Prostate gland (tissue), 2 donors: Measurements from ENCODE around the gene CBS. TPM values are rescaled to one million over a fixed set of nuclear protein-coding genes. Genes with fewer than 3 reads are reported as not detected.

ENCODE experiments used
- DNase-seq: peaks from one replicate; pipeline ENCODE4 v3.0.0-alpha.2; 2019; ENCODE audit warnings: low spot score
- H3K27ac ChIP-seq, 2 donors: fragments of 200-600 bp; sonication (generic); 2 replicates each; pipeline ENCODE4 v1.5.1; 2017 to 2019
- H3K27me3 ChIP-seq: fragments of 200-600 bp; sonication (generic); replicated peaks from 2 replicates; pipeline ENCODE4 v1.5.1; 2019; ENCODE audit not compliant: insufficient read depth
- H3K36me3 ChIP-seq, 2 donors: fragments of 200-600 bp; sonication (generic); 1 replicate in 1 of 2; 2 replicates in 1 of 2; pipeline versions ENCODE4 v1.5.1 to v1.8.1; 2017 to 2019
- H3K4me1 ChIP-seq: fragments of 200-600 bp; sonication (generic); replicated peaks from 2 replicates; pipeline ENCODE4 v1.5.1; 2019
- H3K4me3 ChIP-seq, 2 donors: fragments of 200-600 bp; sonication (generic); 2 replicates each; pipeline ENCODE4 v1.5.1; 2017 to 2019
- H3K9me3 ChIP-seq: fragments of 200-600 bp; sonication (generic); 2 replicates; pipeline ENCODE4 v1.5.1; 2017
- POLR2A ChIP-seq: fragments of 450-650 bp; IDR thresholded peaks from one replicate; pipeline ENCODE4 v1.6.1; 2016; ENCODE audit warnings: antibody characterized with exemption, mild to moderate bottlenecking
- POLR2AphosphoS5 ChIP-seq: sonication (generic); formaldehyde crosslinking; IDR thresholded peaks from one replicate; pipeline ENCODE4 v1.6.1; 2017; ENCODE audit warnings: antibody characterized with exemption
- WGBS: methylation state at CpG from one replicate; pipeline ENCODE4 v1.1.5; 2018; 5-methylcytosine and 5-hydroxymethylcytosine counted together
- intact Hi-C: fragments of 100-400 bp; cut with DNase I; formaldehyde crosslinking; loops from one replicate; pipeline ENCODE4 v1.14.2; 2022
- total RNA-seq, 2 donors: library from RNA; depleted of rRNA; stranded (reverse); fragments of >200 nt; gene quantifications; one replicate each; pipeline ENCODE4 v1.1.0, GENCODE V29; 2016

The CBS gene
- total RNA-seq, 2 donors from 2014 or later: 48.9 to 72.7 TPM

GRCh38 chr21:43004926-43005325 is 70.7 kb downstream of the CBS start:
- no peaks in the 10 kb centered on the region for H3K27me3 ChIP-seq
- no peak for DNase-seq
- H3K27ac ChIP-seq: no peak overlapping the region
- peaks cover 9% of the 10 kb centered on the region for H3K4me1 ChIP-seq
- no peaks in the 10 kb centered on the region for H3K9me3 ChIP-seq
- TF ChIP-seq POLR2AphosphoS5 (no peak), POLR2A (no peak)
- no peaks in the 10 kb centered on the region for H3K36me3 ChIP-seq
- WGBS: 52% methylated on average over 8 of the region's 8 CpGs
- intact Hi-C loops: no loop called here
- H3K4me3 ChIP-seq: no peak overlapping the region

Other genes with a start within 250 kb of the CBS start
- 10 to 100 TPM in 1 of 2 donors, 1 to 10 TPM in 1; 7.0 to 11.9 TPM for gene WDR4, start 196.3 kb downstream of the CBS start, total RNA-seq
- 10 to 100 TPM; 33.2 to 42.1 TPM for gene NDUFV3, start 182.5 kb downstream of the CBS start, total RNA-seq
- under 1 TPM in 1 of 2 donors, not detected in 1; 0.05 TPM for gene ERVH48-1, start 150.2 kb downstream of the CBS start, total RNA-seq
- 10 to 100 TPM; 38.0 to 42.4 TPM for gene PKNOX1, start 101.3 kb downstream of the CBS start, total RNA-seq
- 10 to 100 TPM; 33.4 to 40.9 TPM for gene U2AF1, start 31.7 kb upstream of the CBS start, total RNA-seq
- gene CRYAA, start 93.2 kb upstream of the CBS start, total RNA-seq: not detected